HG02571 (cell line): ENCODE results near the gene DENND5B.
"Not testable (repeated sequence)": the region's sequence is repeated elsewhere in the genome, so short reads cannot be mapped to it uniquely, and the experiment has no call there.

ENCODE experiments used
- ATAC-seq: cut with Tn5 transposase; IDR thresholded peaks from one replicate; pipeline ENCODE4 v1.9.1; 2021; ENCODE audit warnings: mild to moderate bottlenecking, moderate library complexity; ENCODE audit not compliant: unreplicated experiment

Gene DENND5B

GRCh38 chr12:31508436-31509150 lies 82.3 kb downstream of the DENND5B start:
- no peak for ATAC-seq

DNA sequence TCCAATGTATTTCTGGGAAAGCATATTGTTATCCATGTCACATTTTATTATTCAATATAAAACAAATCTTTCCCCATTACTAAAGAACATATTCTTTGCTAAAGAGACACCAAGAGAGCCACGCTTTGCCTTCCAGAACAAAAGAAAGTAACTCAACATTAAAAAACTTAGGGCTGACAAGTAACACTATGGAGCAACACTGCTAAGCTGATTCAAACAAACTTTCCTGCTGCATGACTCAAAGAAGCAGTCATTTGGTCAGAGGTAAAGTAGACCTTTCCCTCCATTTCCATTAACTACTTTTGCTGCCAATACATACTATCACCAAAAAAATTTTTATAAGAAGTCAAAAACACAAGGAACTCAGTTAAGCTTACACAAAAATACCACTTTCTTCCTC lies 83.0 kb downstream of the DENND5B start:
- no peak for ATAC-seq

DNA sequence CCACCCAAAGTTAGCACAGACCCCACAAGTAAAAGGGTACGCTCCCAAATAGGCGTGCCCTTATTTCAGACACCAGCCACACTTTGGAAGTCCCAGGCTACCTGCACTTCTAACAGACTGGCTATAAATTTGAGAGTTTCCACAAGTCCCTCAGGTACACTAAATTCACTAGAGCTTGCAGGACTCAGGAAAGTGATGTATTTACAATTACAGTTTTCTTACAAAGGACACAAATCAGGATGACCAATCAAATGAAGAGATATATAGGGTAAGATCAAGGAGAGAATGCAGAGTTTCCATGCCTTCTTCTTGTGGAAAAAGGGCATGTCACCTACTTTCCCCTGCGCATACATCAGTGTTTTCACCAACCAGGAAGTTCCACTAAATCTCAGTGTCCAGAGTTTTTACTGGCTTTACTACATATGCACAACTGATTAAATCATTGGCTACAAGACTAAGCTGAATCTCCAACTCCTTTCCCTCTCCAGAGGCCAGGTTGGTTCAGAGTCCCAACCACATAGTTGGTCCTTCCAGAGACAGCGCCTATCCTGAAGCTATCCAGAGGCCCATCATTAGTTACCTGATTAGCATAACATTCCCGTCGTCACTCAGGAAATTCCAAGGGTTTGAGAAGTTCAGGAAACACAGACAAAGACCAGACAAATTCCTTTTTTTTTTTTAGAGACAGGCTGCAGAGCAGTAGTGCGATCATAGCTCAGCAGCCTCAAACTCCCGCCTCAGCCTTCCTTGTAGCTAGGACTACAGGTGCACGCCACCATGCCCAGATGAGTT lies 84.2 kb downstream of the DENND5B start:
- ATAC-seq, result no peak

DNA sequence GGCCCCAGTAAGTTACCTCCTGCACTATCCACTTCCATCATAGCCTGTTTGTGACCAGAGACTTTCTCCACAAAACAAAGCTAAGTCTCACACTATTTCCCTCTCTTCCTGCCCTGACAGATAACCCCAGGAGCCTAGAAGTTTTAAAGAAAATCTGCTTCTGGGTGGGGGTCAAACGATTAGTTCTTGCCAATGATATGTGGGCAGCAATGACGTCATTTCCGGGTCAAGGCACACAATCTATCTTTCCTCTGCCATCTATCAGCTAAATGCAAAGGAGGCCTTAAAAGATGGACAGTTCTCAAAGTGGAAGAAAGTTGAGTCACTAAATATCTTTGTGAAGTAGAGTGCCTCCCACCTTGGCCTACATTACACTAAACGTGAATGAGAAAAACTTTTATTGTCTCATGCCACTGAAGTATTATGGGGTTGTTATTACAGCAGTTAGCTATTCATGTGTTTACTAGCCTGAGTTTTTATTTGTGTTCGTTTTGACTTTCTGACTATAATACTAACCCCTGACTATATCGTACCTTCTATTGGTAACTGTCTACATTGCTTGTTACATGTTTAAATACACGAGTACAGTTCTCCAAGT lies 86.2 kb downstream of the DENND5B start:
- no peak for ATAC-seq

- not testable (repeated sequence) for ATAC-seq
Observed at GRCh38 chr12:31501014-31501413, 89.9 kb downstream of the DENND5B start.

- ATAC-seq, result no peak
Observed at GRCh38 chr12:31499567-31499966, 91.4 kb downstream of the DENND5B start.

DNA sequence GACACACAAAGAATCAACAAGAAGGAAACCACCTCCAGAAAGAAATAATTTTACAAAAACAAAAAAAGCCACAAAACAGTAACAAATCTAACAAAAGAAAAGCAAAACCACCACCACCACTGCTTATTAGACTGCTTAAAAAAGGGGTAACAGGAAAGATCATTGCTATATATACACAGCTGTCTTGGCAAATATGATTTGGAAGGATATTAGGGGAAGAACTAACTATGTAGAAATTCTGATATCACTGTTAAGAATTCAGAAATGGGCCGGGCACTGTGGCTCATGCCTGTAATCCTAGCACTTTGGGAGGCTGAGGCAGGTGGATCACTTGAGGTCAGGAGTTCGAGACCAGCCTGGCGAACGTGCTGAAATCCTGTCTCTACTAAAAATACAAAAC lies 92.5 kb downstream of the DENND5B start:
- ATAC-seq, result no peak

DNA sequence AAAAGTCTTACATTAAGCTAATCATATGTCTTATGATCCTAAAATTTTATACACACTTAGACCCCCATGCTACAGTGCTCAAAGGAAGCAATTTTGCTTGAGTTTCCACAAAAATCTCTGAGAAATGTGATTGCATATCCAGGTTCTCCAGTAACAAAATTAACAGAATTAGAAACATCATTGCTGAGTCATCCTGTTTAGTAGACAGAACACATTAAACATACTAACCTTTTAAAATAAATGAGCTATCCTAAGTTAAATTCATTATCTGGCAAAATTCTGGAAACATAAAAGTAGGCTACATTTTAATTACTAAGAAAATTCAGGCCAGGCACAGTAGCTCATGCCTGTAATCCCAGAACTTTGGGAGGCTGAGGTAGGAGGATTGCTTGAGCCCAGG lies 94.7 kb downstream of the DENND5B start:
- ATAC-seq, result no peak

GRCh38 chr12:31494455-31494854 lies 96.5 kb downstream of the DENND5B start:
- no peak for ATAC-seq

DNA sequence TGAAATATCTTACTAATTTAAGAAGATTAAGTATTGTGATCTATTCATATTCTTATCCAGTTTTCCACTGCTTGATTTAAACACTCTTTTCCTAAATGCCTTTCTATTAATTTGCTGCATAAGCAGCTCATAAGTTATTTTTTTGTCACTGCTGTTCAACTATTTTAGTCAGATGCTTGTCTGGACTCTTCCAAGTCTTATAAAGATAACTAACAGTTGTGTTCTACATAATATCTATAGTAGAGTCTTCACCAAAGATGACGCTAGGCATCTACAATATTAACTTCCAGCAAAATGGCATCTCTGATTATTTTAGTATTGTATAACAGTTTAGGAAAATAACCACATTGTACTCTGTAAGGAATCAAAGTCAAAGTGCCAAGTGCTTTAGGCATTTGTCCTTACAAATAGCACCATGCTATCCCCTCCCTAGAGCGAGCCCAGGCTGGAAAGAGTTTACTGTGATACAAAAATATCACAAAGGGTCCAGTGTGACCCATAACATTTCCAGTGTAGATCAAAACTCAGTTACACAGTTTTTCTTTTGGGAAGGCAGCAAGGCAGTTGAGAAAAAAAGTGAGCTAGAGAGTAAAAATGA lies 98.2 kb downstream of the DENND5B start:
- no peak for ATAC-seq

GRCh38 chr12:31491841-31492598 lies 98.9 kb downstream of the DENND5B start:
- ATAC-seq, result no peak

DNA sequence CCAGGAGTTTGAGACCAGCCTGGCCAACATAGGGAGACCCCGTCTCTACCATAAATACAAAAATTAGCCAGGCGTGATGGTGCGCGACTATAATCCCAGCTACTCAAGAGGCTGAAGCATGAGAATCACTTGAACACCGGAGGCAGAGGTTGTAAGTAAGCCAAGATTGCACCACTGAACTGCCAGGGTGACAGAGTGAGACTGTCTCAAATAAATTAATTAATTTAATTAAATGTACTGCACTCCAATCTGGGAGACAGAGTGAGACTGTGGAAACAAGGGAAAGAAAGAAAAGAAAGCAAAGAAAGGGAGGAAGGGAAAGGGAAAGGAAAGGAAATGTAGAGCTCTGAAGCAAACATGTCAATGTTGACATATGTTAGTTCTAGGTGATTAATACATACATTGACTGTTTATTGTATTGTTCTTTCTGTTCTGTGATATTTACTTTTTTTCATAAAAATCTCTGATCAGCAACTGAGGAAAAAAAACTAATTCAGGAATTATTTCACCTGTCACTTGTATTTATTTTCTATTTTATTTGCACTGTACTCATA lies 99.6 kb downstream of the DENND5B start:
- ATAC-seq, result no peak

DNA sequence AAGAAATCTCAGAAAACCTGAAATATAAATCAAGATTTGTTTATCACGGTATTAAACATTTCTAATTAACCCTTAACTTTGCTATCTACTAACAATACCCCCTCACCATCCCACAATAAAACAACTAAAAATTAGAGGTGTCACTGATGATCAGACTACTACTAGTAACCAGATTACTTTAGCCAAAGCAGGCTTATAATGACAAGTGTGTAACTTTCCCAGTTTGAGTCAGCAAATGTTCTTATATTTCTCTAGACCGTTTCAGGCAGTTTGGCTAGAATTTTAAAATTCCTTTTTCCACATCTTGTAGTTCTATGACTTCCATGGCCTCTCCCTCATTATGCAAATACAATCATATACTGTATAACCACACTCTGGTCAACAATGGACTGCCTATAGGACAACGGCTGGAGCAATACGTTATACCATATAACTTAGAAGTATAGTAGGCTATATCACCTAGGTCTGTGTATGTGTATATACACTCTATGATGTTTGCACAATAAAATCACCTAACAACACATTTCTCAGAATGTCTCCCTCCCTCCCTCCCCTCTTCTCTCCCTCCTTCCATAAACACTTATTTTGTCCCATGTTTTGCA lies 102.1 kb downstream of the DENND5B start:
- no peak for ATAC-seq

DNA sequence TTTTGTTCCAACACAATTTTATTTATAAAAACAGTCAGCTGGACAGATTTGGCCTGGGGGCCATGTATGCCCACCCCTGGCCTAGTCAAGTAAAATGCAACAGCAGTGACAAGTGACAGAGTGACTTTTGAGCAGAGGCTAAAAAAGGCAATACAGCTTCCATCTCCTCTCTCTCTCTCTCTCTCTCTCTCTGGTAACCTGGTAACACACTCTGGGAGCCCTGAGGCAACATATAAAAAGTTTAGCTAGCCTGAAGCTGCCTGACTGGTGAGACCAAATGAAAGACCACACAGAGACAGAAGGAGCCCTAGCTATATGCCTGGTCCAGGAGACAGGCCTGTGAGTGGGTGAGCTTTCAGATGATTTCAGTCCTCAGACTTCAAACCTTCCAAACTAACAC lies 105.4 kb downstream of the DENND5B start:
- ATAC-seq, result no peak

GRCh38 chr12:31482816-31483215 lies 108.1 kb downstream of the DENND5B start:
- no peak for ATAC-seq

DNA sequence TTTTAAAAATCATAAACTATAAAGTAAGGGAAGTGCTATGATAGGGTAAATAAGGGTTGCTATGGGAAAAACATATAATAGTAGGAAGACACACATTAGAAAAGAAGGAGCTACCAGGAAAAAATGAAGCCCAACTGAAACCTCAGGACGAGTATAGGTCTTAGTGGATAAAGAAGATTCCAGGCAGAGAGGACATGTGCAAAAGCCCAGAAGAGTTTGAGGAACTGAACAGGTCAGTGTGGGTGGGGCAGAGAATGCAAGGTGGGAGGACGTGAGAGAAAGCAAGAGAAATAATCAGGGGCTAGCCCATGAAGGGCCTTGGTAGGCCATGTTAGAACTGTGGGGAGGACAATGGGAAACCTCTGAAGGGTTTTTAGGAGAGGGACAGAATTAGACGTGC lies 109.5 kb downstream of the DENND5B start:
- ATAC-seq, result no peak

DNA sequence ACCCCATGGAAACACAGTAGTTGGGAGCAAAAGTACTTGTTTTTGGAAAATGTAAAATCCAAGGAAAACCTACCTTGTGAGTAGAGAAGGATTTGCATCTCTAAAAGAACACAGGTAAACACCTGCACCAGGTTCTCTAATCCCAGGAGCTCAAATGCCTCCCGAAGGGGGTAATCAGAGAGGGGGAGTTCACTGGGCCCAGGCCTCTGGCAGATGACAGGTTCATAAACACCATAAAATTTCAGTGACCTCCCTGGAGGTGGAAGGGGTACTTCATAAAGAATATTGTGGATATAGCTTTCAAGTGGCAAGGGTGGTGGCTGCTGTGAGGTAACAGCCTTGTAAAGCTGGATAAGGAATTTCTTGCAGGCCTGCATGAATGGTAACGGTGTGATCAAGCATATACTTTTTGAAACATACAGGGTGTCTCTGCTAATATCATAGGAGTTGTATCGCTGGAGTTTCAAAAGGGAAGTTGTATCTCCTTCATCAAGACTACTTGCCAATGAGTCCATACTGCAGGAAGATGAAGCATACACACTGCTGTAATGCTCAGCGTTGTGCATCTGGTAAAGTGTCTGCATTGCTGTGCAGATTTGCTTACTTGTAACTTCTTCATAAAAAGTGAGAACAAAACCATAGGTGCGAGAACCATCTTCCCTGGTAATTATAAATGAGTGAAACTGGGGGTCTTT lies 111.3 kb downstream of the DENND5B start:
- ATAC-seq, result no peak

GRCh38 chr12:31478898-31479297 lies 112.0 kb downstream of the DENND5B start:
- ATAC-seq, result no peak

DNA sequence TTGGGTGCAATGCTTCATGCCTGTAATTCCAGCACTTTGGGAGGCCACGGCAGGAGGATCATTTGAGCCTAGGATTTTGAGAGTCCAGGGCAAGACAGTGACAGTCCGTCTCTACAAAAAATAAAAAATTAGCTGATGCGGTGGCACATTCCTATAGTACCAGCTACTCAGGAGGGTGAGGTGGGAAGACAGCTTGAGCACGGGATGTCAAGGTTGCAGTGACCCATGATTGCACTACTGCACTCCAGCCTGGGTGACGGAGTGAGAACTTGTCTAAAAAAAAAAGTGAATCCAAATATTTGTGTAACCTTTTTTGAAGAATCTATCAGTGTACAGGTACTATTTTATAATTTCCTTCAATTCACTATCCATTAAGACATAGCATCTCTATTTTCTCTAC lies 112.5 kb downstream of the DENND5B start:
- ATAC-seq, result no peak

- ATAC-seq, result no peak
Observed at GRCh38 chr12:31477687-31478086, 113.2 kb downstream of the DENND5B start.
